Germinal center (tissue), 1 donor: Measurements from ENCODE around the gene LIX1L.

Experiments used
- DNase-seq: peaks from one replicate; pipeline ENCODE4 v3.0.0; 2012; ENCODE audit warnings: mixed read lengths, low spot score

The LIX1L gene

GRCh38 chr1:145893306-145894055 is 64.3 kb downstream of the LIX1L start:
- DNase-seq, result no peak

- DNase-seq, result no peak
These were observed 65.2 kb downstream of the LIX1L start for GRCh38 chr1:145892486-145893087.

- peak; percentile 67 for DNase-seq
These were observed 66.0 kb downstream of the LIX1L start for GRCh38 chr1:145891587-145892485.

GRCh38 chr1:145891143-145891542 is 66.7 kb downstream of the LIX1L start:
- no peak for DNase-seq

GRCh38 chr1:145889722-145890121 is 68.1 kb downstream of the LIX1L start:
- no peak for DNase-seq

- no peak for DNase-seq
These were observed 70.2 kb downstream of the LIX1L start for GRCh38 chr1:145887631-145888030.

GRCh38 chr1:145886816-145887215 is 71.0 kb downstream of the LIX1L start:
- no peak for DNase-seq

- no peak for DNase-seq
These were observed 71.4 kb downstream of the LIX1L start for GRCh38 chr1:145886390-145886789.

GRCh38 chr1:145885738-145886287 is 72.0 kb downstream of the LIX1L start, which contains the start of gene ANKRD35:
ANKRD35 (minus strand) TSS chr1:145885866; CDS start chr1:145885758, 108 bp downstream.
- DNase-seq, result peak; percentile 96

GRCh38 chr1:145884675-145885074 is 73.1 kb downstream of the LIX1L start:
- DNase-seq, result no peak
